Trophoblast cell (in vitro differentiated cells and primary cell): Measurements from ENCODE around the gene HS6ST3.

ENCODE experiments used
- DNase-seq, 2 donors: peaks; one replicate each; pipeline ENCODE4 v3.0.0-alpha.2; 2016
- H2AFZ ChIP-seq: 2 replicates; pipeline ENCODE4 v1.6.1; 2013; ENCODE audit warnings: low read length, moderate library complexity, mild to moderate bottlenecking; ENCODE audit not compliant: insufficient read depth, poor library complexity
- H2AK5ac ChIP-seq: 2 replicates; pipeline ENCODE4 v1.6.1; 2013; ENCODE audit warnings: mild to moderate bottlenecking, low read length
- H2BK120ac ChIP-seq: 2 replicates; pipeline ENCODE4 v1.6.1; 2013; ENCODE audit warnings: low read length, mild to moderate bottlenecking, moderate library complexity; ENCODE audit not compliant: insufficient read depth, poor library complexity
- H2BK12ac ChIP-seq: 2 replicates; pipeline ENCODE4 v1.6.1; 2013; ENCODE audit warnings: mild to moderate bottlenecking, low read length, moderate library complexity
- H2BK5ac ChIP-seq: 2 replicates; pipeline ENCODE4 v1.6.1; 2013; ENCODE audit warnings: low read length, low read depth, moderate library complexity, mild to moderate bottlenecking; ENCODE audit not compliant: poor library complexity
- H3K14ac ChIP-seq: 2 replicates; pipeline ENCODE4 v1.6.1; 2013; ENCODE audit warnings: mild to moderate bottlenecking, low read length
- H3K18ac ChIP-seq: 2 replicates; pipeline ENCODE4 v1.6.1; 2013; ENCODE audit warnings: mild to moderate bottlenecking, low read length
- H3K23ac ChIP-seq: 2 replicates; pipeline ENCODE4 v1.6.1; 2013; ENCODE audit warnings: low read length
- H3K27ac ChIP-seq: 2 replicates; pipeline ENCODE4 v1.5.1; 2013; ENCODE audit warnings: low read depth, mild to moderate bottlenecking, inconsistent platforms, low read length, moderate library complexity
- H3K27me3 ChIP-seq: 2 replicates; pipeline ENCODE4 v1.6.1; 2013; ENCODE audit warnings: inconsistent platforms, mild to moderate bottlenecking, low read length, moderate library complexity; ENCODE audit not compliant: insufficient read depth
- H3K36me3 ChIP-seq, 2 experiments: 1 replicate in 1 of 2; 2 replicates in 1 of 2; pipeline ENCODE4 v1.6.1; 2013; ENCODE audit warnings: low read length in 2 of 2, mild to moderate bottlenecking in 2 of 2, moderate library complexity in 1 of 2; ENCODE audit not compliant: insufficient read depth in 2 of 2, control insufficient read depth in 1 of 2
- H3K4ac ChIP-seq: 2 replicates; pipeline ENCODE4 v1.6.1; 2013; ENCODE audit warnings: low read depth, mild to moderate bottlenecking, low read length, moderate library complexity
- H3K4me1 ChIP-seq, 2 experiments: 1 replicate in 1 of 2; 2 replicates in 1 of 2; pipeline ENCODE4 v1.6.1; 2013; ENCODE audit warnings: low read length in 2 of 2, mild to moderate bottlenecking in 2 of 2, moderate library complexity in 1 of 2; ENCODE audit not compliant: insufficient read depth in 2 of 2, control insufficient read depth in 1 of 2
- H3K4me2 ChIP-seq: 2 replicates; pipeline ENCODE4 v1.6.1; 2013; ENCODE audit warnings: inconsistent platforms, mild to moderate bottlenecking, low read length, moderate library complexity
- H3K4me3 ChIP-seq: 2 replicates; pipeline ENCODE4 v1.5.1; 2013; ENCODE audit warnings: mild to moderate bottlenecking, low read depth, low read length, inconsistent platforms
- H3K79me1 ChIP-seq: one replicate; pipeline ENCODE4 v1.6.1; 2013; ENCODE audit warnings: low read length
- H3K79me2 ChIP-seq: 2 replicates; pipeline ENCODE4 v1.6.1; 2013; ENCODE audit warnings: low read length, mild to moderate bottlenecking; ENCODE audit not compliant: control insufficient read depth, insufficient read depth, poor library complexity
- H3K9ac ChIP-seq: 2 replicates; pipeline ENCODE4 v1.6.1; 2013; ENCODE audit warnings: mild to moderate bottlenecking, low read length
- H3K9me3 ChIP-seq: 2 replicates; pipeline ENCODE4 v1.6.1; 2013; ENCODE audit warnings: low read depth, mild to moderate bottlenecking, control low read depth, inconsistent platforms, low read length; ENCODE audit not compliant: insufficient read depth
- H4K12ac ChIP-seq: 2 replicates; pipeline ENCODE4 v1.6.1; 2013; ENCODE audit warnings: low read depth, mild to moderate bottlenecking, low read length, moderate library complexity
- H4K8ac ChIP-seq: 2 replicates; pipeline ENCODE4 v1.6.1; 2013; ENCODE audit warnings: low read depth, mild to moderate bottlenecking, low read length, moderate library complexity
- H4K91ac ChIP-seq: one replicate; pipeline ENCODE4 v1.6.1; 2013; ENCODE audit warnings: low read depth, mild to moderate bottlenecking, low read length, moderate library complexity
- WGBS: extraction: QIAGEN DNeasy Blood & Tissue Kit; methylation state at CpG from one replicate; pipeline ENCODE4 v1.1.7; 2013; ENCODE audit warnings: missing lambda C conversion rate; ENCODE audit not compliant: insufficient read length, insufficient coverage; ENCODE audit errors: extremely low coverage; 5-methylcytosine and 5-hydroxymethylcytosine counted together

The HS6ST3 gene

DNA sequence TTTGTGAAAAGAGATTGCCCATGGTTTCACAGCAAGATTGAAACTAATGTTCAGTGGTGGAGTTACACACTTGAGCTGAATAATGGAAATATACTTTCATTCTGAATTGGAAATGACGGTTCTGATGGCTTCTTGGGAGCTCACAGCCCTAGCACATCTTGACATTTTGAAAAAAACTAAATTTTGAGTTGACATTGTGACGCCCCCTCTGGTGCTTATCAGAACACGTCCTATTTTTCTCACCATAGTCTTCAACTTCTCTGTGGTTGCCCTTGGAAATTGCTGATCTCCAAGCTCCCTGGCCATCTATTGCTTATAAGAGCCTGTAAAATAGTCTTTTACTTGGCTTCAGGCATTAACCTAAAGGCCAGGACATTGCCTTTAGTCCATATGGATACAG is 702.3 kb downstream of the HS6ST3 start:
- Histone ChIP-seq H3K36me3 (no peaks in the 10 kb centered on the region), H3K18ac (no peak overlapping the region), H3K4ac (no peak overlapping the region), H2AFZ (no peak overlapping the region), H3K4me1 (no peaks in the 10 kb centered on the region), H4K12ac (no peak overlapping the region), H3K27ac (no peak overlapping the region), H2AK5ac (no peak overlapping the region), H2BK120ac (no peak overlapping the region), H3K9me3 (no peaks in the 10 kb centered on the region), H3K9ac (no peak overlapping the region), H3K23ac (no peak overlapping the region), H3K4me2 (no peak overlapping the region), H4K8ac (no peak overlapping the region), H2BK5ac (no peak overlapping the region), H4K91ac (no peak overlapping the region), H3K4me3 (no peak overlapping the region), H3K79me1 (no peaks in the 10 kb centered on the region), H3K27me3 (no peaks in the 10 kb centered on the region), H3K79me2 (no peaks in the 10 kb centered on the region), H2BK12ac (no peak overlapping the region), H3K14ac (no peak overlapping the region)
- WGBS = no CpG with 5 or more reads among the region's 3 CpGs
- DNase-seq = no peak

DNA sequence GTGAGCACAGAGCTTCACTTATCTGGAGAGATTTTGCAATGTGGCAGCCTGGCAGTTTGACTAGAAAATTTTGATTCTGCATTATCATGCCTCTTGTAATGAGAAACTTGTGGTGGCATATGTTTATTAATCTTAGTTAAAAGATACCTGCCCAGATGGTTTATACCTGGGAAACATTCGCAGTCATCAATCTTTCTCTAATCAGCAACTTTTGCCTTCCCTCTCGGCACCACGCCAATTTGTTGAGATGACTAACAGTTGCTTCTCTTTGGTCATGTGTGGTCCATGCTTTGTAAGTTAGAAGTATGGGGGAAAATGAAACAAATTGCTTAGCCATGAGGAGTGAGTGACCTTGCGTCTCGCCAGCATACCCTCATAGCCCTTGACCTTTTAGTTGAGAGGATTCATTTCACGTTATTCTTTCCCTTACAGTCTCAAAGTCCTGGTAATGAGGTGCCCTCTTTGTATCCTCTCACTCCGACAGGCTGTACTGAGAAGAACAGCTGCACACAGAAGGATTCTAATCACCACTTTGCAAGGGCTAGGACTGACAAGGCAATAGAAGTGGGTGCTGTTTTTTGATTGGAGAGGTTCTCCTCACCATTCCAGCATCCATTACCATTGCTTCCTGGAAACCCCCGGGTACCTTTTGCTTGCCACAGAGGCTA is 703.0 kb downstream of the HS6ST3 start:
- Histone ChIP-seq H2BK12ac (no peak overlapping the region), H4K91ac (no peak overlapping the region), H3K4me2 (no peak overlapping the region), H3K23ac (no peak overlapping the region), H2BK5ac (no peak overlapping the region), H3K9ac (no peak overlapping the region), H3K4ac (no peak overlapping the region), H3K18ac (no peak overlapping the region), H3K4me1 (no peaks in the 10 kb centered on the region), H2AK5ac (no peak overlapping the region), H3K36me3 (no peaks in the 10 kb centered on the region), H3K27ac (no peak overlapping the region), H3K79me2 (no peaks in the 10 kb centered on the region), H3K79me1 (no peaks in the 10 kb centered on the region), H3K4me3 (no peak overlapping the region), H4K8ac (no peak overlapping the region), H2BK120ac (no peak overlapping the region), H4K12ac (no peak overlapping the region), H3K9me3 (no peaks in the 10 kb centered on the region), H3K14ac (no peak overlapping the region), H2AFZ (no peak overlapping the region), H3K27me3 (no peaks in the 10 kb centered on the region)
- no peak for DNase-seq
- no CpG with 5 or more reads among the region's 8 CpGs for WGBS

DNA sequence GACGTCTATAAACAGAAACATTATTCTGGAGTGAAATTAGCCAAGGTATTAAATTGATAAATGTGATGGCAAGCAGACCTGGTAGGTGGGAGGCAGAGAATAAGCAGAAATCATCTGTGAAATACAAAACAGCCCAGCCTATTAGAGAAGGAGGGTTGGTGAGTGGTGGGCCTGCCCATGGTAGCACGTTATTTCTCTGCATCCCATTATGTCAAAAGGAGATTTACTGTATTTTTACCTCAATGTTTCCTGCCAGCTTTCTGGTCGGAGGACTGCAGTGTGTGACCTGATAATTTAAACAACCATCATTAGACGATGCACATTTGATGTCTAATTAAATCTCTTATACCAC is 703.5 kb downstream of the HS6ST3 start:
- no peak overlapping the region for H3K4me3 ChIP-seq
- H3K27me3 ChIP-seq = no peaks in the 10 kb centered on the region
- no peak overlapping the region for H3K4ac ChIP-seq
- no peak overlapping the region for H3K4me2 ChIP-seq
- no peak overlapping the region for H4K91ac ChIP-seq
- H3K18ac ChIP-seq = no peak overlapping the region
- no peak overlapping the region for H4K12ac ChIP-seq
- H2BK12ac ChIP-seq = no peak overlapping the region
- no peaks in the 10 kb centered on the region for H3K4me1 ChIP-seq
- H3K9me3 ChIP-seq = no peaks in the 10 kb centered on the region
- H4K8ac ChIP-seq = no peak overlapping the region
- no peak overlapping the region for H2BK5ac ChIP-seq
- no peak overlapping the region for H2BK120ac ChIP-seq
- no CpG with 5 or more reads among the region's 4 CpGs for WGBS
- no peak overlapping the region for H3K14ac ChIP-seq
- H3K79me1 ChIP-seq = no peaks in the 10 kb centered on the region
- H3K9ac ChIP-seq = no peak overlapping the region
- no peaks in the 10 kb centered on the region for H3K79me2 ChIP-seq
- no peak overlapping the region for H3K23ac ChIP-seq
- no peak overlapping the region for H3K27ac ChIP-seq
- H2AFZ ChIP-seq = no peak overlapping the region
- H3K36me3 ChIP-seq = no peaks in the 10 kb centered on the region
- no peak for DNase-seq
- H2AK5ac ChIP-seq = no peak overlapping the region

DNA sequence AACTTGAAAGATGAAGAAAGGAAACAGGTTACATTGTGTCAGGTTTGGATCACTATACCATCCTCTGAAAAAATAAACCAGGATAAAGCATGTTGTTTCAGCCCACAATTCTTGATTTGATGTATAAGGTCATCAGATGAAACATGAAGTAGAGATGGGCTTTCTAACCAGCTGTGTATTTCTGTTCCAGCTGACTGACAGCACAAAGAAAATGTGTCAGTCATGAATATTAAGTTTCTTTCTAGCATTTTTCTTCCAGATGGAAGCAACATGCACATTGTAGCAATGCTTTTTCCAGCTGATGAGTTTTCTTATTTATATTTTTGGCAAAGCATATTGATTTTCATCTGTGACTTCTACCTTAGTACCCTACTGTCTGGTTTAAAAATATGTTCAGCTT is 704.8 kb downstream of the HS6ST3 start:
- no peak overlapping the region for H3K14ac ChIP-seq
- H2BK120ac ChIP-seq = no peak overlapping the region
- H3K79me2 ChIP-seq = no peaks in the 10 kb centered on the region
- no peaks in the 10 kb centered on the region for H3K36me3 ChIP-seq
- H4K12ac ChIP-seq = no peak overlapping the region
- H3K18ac ChIP-seq = no peak overlapping the region
- no peaks in the 10 kb centered on the region for H3K4me1 ChIP-seq
- H3K9ac ChIP-seq = no peak overlapping the region
- H3K27ac ChIP-seq = no peak overlapping the region
- H2AK5ac ChIP-seq = no peak overlapping the region
- H2BK12ac ChIP-seq = no peak overlapping the region
- no peak overlapping the region for H3K4me3 ChIP-seq
- H4K91ac ChIP-seq = no peak overlapping the region
- H3K4me2 ChIP-seq = no peak overlapping the region
- no peak overlapping the region for H4K8ac ChIP-seq
- H3K79me1 ChIP-seq = no peaks in the 10 kb centered on the region
- no peak overlapping the region for H3K4ac ChIP-seq
- no peak for DNase-seq
- no peak overlapping the region for H2AFZ ChIP-seq
- no peaks in the 10 kb centered on the region for H3K27me3 ChIP-seq
- H2BK5ac ChIP-seq = no peak overlapping the region
- H3K9me3 ChIP-seq = no peaks in the 10 kb centered on the region
- no peak overlapping the region for H3K23ac ChIP-seq
